ENCODE results near the gene NOL4L.

Gene NOL4L

DNA sequence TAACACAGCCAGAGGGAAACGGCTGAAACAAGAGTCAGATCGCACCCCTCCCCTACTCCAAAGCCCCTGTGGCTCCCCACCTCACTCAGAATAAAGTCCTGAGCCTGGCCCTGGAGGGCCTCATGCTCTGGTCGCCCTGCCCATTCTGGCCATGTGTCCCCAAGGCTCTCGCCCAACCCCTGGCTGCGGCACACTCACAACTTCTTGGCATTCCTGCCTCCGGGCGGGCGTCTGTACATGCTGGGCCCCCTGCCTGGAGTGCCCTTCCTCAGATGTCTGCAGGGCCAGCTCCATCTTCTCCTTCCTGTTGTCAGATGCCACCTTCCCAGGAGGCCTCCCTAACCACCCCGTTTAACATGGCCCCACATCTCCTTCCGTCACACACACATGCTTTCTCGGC is 17.1 kb upstream of the NOL4L start:
- no peak for TF ChIP-seq SPI1 (IDR thresholded peaks at IDR 0.05; ENCODE audit: borderline replicate concordance, low read depth)
- TF ChIP-seq CTCF (IDR thresholded peaks at IDR 0.05; ENCODE audit: insufficient read depth, low read length) = no peak
- TF ChIP-seq, protein P1, sequence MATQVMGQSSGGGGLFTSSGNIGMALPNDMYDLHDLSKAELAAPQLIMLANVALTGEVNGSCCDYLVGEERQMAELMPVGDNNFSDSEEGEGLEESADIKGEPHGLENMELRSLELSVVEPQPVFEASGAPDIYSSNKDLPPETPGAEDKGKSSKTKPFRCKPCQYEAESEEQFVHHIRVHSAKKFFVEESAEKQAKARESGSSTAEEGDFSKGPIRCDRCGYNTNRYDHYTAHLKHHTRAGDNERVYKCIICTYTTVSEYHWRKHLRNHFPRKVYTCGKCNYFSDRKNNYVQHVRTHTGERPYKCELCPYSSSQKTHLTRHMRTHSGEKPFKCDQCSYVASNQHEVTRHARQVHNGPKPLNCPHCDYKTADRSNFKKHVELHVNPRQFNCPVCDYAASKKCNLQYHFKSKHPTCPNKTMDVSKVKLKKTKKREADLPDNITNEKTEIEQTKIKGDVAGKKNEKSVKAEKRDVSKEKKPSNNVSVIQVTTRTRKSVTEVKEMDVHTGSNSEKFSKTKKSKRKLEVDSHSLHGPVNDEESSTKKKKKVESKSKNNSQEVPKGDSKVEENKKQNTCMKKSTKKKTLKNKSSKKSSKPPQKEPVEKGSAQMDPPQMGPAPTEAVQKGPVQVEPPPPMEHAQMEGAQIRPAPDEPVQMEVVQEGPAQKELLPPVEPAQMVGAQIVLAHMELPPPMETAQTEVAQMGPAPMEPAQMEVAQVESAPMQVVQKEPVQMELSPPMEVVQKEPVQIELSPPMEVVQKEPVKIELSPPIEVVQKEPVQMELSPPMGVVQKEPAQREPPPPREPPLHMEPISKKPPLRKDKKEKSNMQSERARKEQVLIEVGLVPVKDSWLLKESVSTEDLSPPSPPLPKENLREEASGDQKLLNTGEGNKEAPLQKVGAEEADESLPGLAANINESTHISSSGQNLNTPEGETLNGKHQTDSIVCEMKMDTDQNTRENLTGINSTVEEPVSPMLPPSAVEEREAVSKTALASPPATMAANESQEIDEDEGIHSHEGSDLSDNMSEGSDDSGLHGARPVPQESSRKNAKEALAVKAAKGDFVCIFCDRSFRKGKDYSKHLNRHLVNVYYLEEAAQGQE (IDR thresholded peaks at IDR 0.05; ENCODE audit: insufficient replicate concordance, low read depth) = no peak
- Histone ChIP-seq H3K27ac (replicated peaks) (no peak overlapping the region), H3K4me3 (replicated peaks; ENCODE audit: insufficient read depth, low read length) (no peak overlapping the region), H3K27me3 (ENCODE audit: insufficient read depth, poor library complexity, severe bottlenecking) (no peaks in the 10 kb centered on the region)
- no peak for DNase-seq (ENCODE audit: low read depth in 1 of 2, low spot score in 1 of 2)

- H3K27me3 ChIP-seq (ENCODE audit: insufficient read depth, poor library complexity, severe bottlenecking) = no peaks in the 10 kb centered on the region
- TF ChIP-seq POLR2AphosphoS5 (IDR thresholded peaks at IDR 0.05; ENCODE audit: low read depth) = no peak
- no peak for TF ChIP-seq CTCF (IDR thresholded peaks at IDR 0.05; ENCODE audit: insufficient read depth, low read length)
- no peak for TF ChIP-seq SPI1 (IDR thresholded peaks at IDR 0.05; ENCODE audit: borderline replicate concordance, low read depth)
- TF ChIP-seq, protein P1 (IDR thresholded peaks at IDR 0.05; ENCODE audit: insufficient replicate concordance, low read depth) = no peak
- TF ChIP-seq GABPA (IDR thresholded peaks at IDR 0.05; ENCODE audit: low read depth) = no peak
- no peak overlapping the region for H3K4me3 ChIP-seq (replicated peaks; ENCODE audit: insufficient read depth, low read length)
- no peak for DNase-seq (ENCODE audit: low read depth in 1 of 2, low spot score in 1 of 2)
- H3K27ac ChIP-seq (replicated peaks) = no peak overlapping the region
These were observed 15.6 kb upstream of the NOL4L start for GRCh38 chr20:32600681-32601237.

GRCh38 chr20:32599783-32600340 is 14.7 kb upstream of the NOL4L start:
- TF ChIP-seq CTCF (IDR thresholded peaks at IDR 0.05; ENCODE audit: insufficient read depth, low read length) (no peak), SPI1 (IDR thresholded peaks at IDR 0.05; ENCODE audit: borderline replicate concordance, low read depth) (no peak), GABPA (IDR thresholded peaks at IDR 0.05; ENCODE audit: low read depth) (no peak), POLR2AphosphoS5 (IDR thresholded peaks at IDR 0.05; ENCODE audit: low read depth) (no peak)
- TF ChIP-seq, protein P1 (IDR thresholded peaks at IDR 0.05; ENCODE audit: insufficient replicate concordance, low read depth) = no peak
- H3K4me3 ChIP-seq (replicated peaks; ENCODE audit: insufficient read depth, low read length) = no peak overlapping the region

More at GRCh38 chr20:32599783-32600340, 14.7 kb upstream of the NOL4L start:
- no peaks in the 10 kb centered on the region for H3K27me3 ChIP-seq (ENCODE audit: insufficient read depth, poor library complexity, severe bottlenecking)
- H3K27ac ChIP-seq (replicated peaks) = no peak overlapping the region
- DNase-seq (ENCODE audit: low read depth in 1 of 2, low spot score in 1 of 2) = no peak

Data from HL-60 (cell line).